Naive thymus-derived CD4-positive, alpha-beta T cell (primary cell): ENCODE data around the gene ALDH3B1. TPM values are rescaled to one million over a fixed set of nuclear protein-coding genes. Genes with fewer than 3 reads are reported as not detected.

Experiments
- ATAC-seq: fragments of 150-1000 bp; cut with Tn5 transposase; 2 replicates; pipeline ENCODE4 v1.10.0; 2021; ENCODE audit warnings: mild to moderate bottlenecking, moderate library complexity
- CTCF ChIA-PET: fragments of 350-600 bp; sonication (Branson Sonifier 250); formaldehyde crosslinking; loops from one replicate; lab custom pipeline; 2021; ENCODE audit warnings: antibody characterized with exemption; lab: Charles Lee
- POLR2A ChIA-PET: fragments of 350-600 bp; sonication (Branson Sonifier 250); formaldehyde crosslinking; loops from one replicate; lab custom pipeline; 2021; ENCODE audit warnings: antibody characterized with exemption, inconsistent platforms; lab: Charles Lee
- DNase-seq, 9 donors: peaks; one replicate each; pipeline versions ENCODE4 v3.0.0 to v3.0.0-alpha.2; 2020 to 2022; ENCODE audit warnings: mixed read lengths in 1 of 9
- H3K27ac ChIP-seq: one replicate; pipeline ENCODE4 v1.7.0; 2013; ENCODE audit warnings: mild to moderate bottlenecking, low read depth, low read length, moderate library complexity
- H3K27me3 ChIP-seq, 2 donors: one replicate each; pipeline ENCODE4 v1.7.0; 2013; ENCODE audit warnings: low read length in 2 of 2, mild to moderate bottlenecking in 2 of 2, moderate library complexity in 2 of 2; ENCODE audit not compliant: control insufficient read depth in 2 of 2, insufficient read depth in 2 of 2
- H3K36me3 ChIP-seq, 3 experiments: 1 replicate in 2 of 3; 2 replicates in 1 of 3; pipeline ENCODE4 v1.7.0; 2013; ENCODE audit warnings: low read length in 3 of 3, mild to moderate bottlenecking in 3 of 3, moderate library complexity in 1 of 3; ENCODE audit not compliant: insufficient read depth in 3 of 3, control insufficient read depth in 2 of 3
- H3K4me1 ChIP-seq, 2 donors: one replicate each; pipeline ENCODE4 v1.7.0; 2013; ENCODE audit warnings: low read length in 2 of 2, mild to moderate bottlenecking in 2 of 2, moderate library complexity in 1 of 2; ENCODE audit not compliant: control insufficient read depth in 2 of 2, insufficient read depth in 2 of 2
- H3K4me3 ChIP-seq: 2 replicates; pipeline ENCODE4 v1.7.0; 2013; ENCODE audit warnings: mild to moderate bottlenecking, low read length
- H3K9me3 ChIP-seq, 3 experiments: 1 replicate in 2 of 3; 2 replicates in 1 of 3; pipeline ENCODE4 v1.7.0; 2013; ENCODE audit warnings: low read length in 3 of 3; ENCODE audit not compliant: control insufficient read depth in 2 of 3
- H3K27ac Mint-ChIP-seq, 9 donors: one replicate each; pipeline ENCODE4 v1.8.0; 2020 to 2022; ENCODE audit warnings: mixed read lengths in 9 of 9, mild to moderate bottlenecking in 8 of 9, moderate library complexity in 5 of 9, inconsistent platforms in 2 of 9
- H3K27me3 Mint-ChIP-seq, 5 donors: one replicate each; pipeline ENCODE4 v1.8.0; 2021 to 2022; ENCODE audit warnings: mixed read lengths in 5 of 5, mild to moderate bottlenecking in 1 of 5
- H3K36me3 Mint-ChIP-seq, 5 donors: one replicate each; pipeline ENCODE4 v1.8.0; 2020 to 2022; ENCODE audit warnings: mixed read lengths in 5 of 5, mild to moderate bottlenecking in 3 of 5, inconsistent platforms in 1 of 5
- H3K4me1 Mint-ChIP-seq, 7 donors: one replicate each; pipeline ENCODE4 v1.8.0; 2020 to 2022; ENCODE audit warnings: mixed read lengths in 7 of 7, mild to moderate bottlenecking in 3 of 7, inconsistent platforms in 1 of 7
- H3K4me3 Mint-ChIP-seq, 10 donors: one replicate each; pipeline ENCODE4 v1.8.0; 2020 to 2022; ENCODE audit warnings: mild to moderate bottlenecking in 10 of 10, mixed read lengths in 10 of 10, moderate library complexity in 6 of 10, inconsistent platforms in 2 of 10
- H3K9me3 Mint-ChIP-seq, 11 donors: one replicate each; pipeline ENCODE4 v1.8.0; 2020 to 2022; ENCODE audit warnings: mixed read lengths in 11 of 11, mild to moderate bottlenecking in 4 of 11, inconsistent platforms in 1 of 11, moderate library complexity in 1 of 11
- intact Hi-C, 2 donors: fragments of 100-400 bp; cut with micrococcal nuclease; formaldehyde crosslinking; loops; one replicate each; pipeline ENCODE4 v1.15.1; 2023
- polyA plus RNA-seq, 2 donors: library from polyadenylated mRNA; unstranded; fragments of 300-500 nt; fragmentation: Illumina TruSeq; gene quantifications; one replicate each; pipeline ENCODE4 v1.2.3, GENCODE V29; 2021
- total RNA-seq, 6 experiments: library from RNA in 5 of 6; stranded (reverse) in 5 of 6; gene quantifications; 1 replicate in 5 of 6; 2 replicates in 1 of 6; pipeline ENCODE4 v1.2.3 and lab custom pipeline; 2021 to 2026

Gene ALDH3B1
- total and polyA plus RNA-seq, 7 experiments from 2014 or later, result 0.05 to 29.5 (median 0.67) TPM; not detected in 2

- CTCF ChIA-PET, result interaction anchor here (0.7 kb wide), 1 partner anchor 33 kb away, joined by 3 read pairs; no protein-coding TSS in a partner anchor
- no peak for ATAC-seq
- no peaks in the 10 kb centered on the region for H3K27me3 ChIP-seq
- DNase-seq, result no peak
- no peak overlapping the region for H3K27ac Mint-ChIP-seq
- H3K36me3 ChIP-seq, result peaks cover 0 to 97% (median 13%) of the 10 kb centered on the region in 3 experiments
- no peaks in the 10 kb centered on the region for H3K27me3 Mint-ChIP-seq
- no peak overlapping the region for H3K27ac ChIP-seq
- H3K4me3 ChIP-seq, result no peak overlapping the region
- no peaks in the 10 kb centered on the region for H3K4me1 ChIP-seq
- H3K9me3 ChIP-seq, result no peaks in the 10 kb centered on the region
- POLR2A ChIA-PET, result no interaction called here
- H3K4me1 Mint-ChIP-seq, result no peaks in the 10 kb centered on the region
- no peak overlapping the region for H3K4me3 Mint-ChIP-seq
- intact Hi-C loops, result no loop called here
- peaks cover 0 to 4% (median 0%) of the 10 kb centered on the region in 5 donors for H3K36me3 Mint-ChIP-seq
- no peaks in the 10 kb centered on the region for H3K9me3 Mint-ChIP-seq
Observed at GRCh38 chr11:68047437-68048290, 37.5 kb downstream of the ALDH3B1 start.

- no peaks in the 10 kb centered on the region for H3K9me3 ChIP-seq
- H3K27ac Mint-ChIP-seq, result no peak overlapping the region
- DNase-seq (no peak), ATAC-seq (no peak)
- no peaks in the 10 kb centered on the region for H3K9me3 Mint-ChIP-seq
- H3K4me3 ChIP-seq, result no peak overlapping the region
- H3K4me1 Mint-ChIP-seq, result no peaks in the 10 kb centered on the region
- no peak overlapping the region for H3K27ac ChIP-seq
- ChIA-PET CTCF (no interaction called here), POLR2A (no interaction called here)
- H3K36me3 Mint-ChIP-seq, result peaks cover 0 to 4% (median 0%) of the 10 kb centered on the region in 5 donors
- no peaks in the 10 kb centered on the region for H3K27me3 Mint-ChIP-seq
- no peaks in the 10 kb centered on the region for H3K27me3 ChIP-seq
- no peak overlapping the region for H3K4me3 Mint-ChIP-seq
- intact Hi-C loops, result no loop called here
- H3K36me3 ChIP-seq, result peaks cover 0 to 91% (median 13%) of the 10 kb centered on the region in 3 experiments
- H3K4me1 ChIP-seq, result no peaks in the 10 kb centered on the region
Observed at GRCh38 chr11:68048681-68049508, 38.8 kb downstream of the ALDH3B1 start.

- Mint-ChIP-seq H3K4me3 (no peak overlapping the region), H3K27me3 (no peaks in the 10 kb centered on the region), H3K36me3 (peaks cover 0 to 4% (median 0%) of the 10 kb centered on the region in 5 donors), H3K4me1 (no peaks in the 10 kb centered on the region), H3K9me3 (no peaks in the 10 kb centered on the region), H3K27ac (no peak overlapping the region)
- intact Hi-C loops, result no loop called here
- H3K4me3 ChIP-seq, result no peak overlapping the region
- ChIA-PET CTCF (no interaction called here), POLR2A (interaction anchor here (1.0 kb wide), 1 partner anchor 9 kb away, joined by 3 read pairs; no protein-coding TSS in a partner anchor)
- no peaks in the 10 kb centered on the region for H3K4me1 ChIP-seq
- ATAC-seq, result no peak
- no peaks in the 10 kb centered on the region for H3K9me3 ChIP-seq
- no peaks in the 10 kb centered on the region for H3K27me3 ChIP-seq
- no peak overlapping the region for H3K27ac ChIP-seq
- DNase-seq, result no peak
- peaks cover 0 to 83% (median 13%) of the 10 kb centered on the region in 3 experiments for H3K36me3 ChIP-seq
Observed at GRCh38 chr11:68049509-68050370, 39.6 kb downstream of the ALDH3B1 start.

GRCh38 chr11:68050371-68050841 is 40.3 kb downstream of the ALDH3B1 start:
- H3K27me3 ChIP-seq, result no peaks in the 10 kb centered on the region
- no peaks in the 10 kb centered on the region for H3K9me3 ChIP-seq
- Mint-ChIP-seq H3K27ac (peak overlapping the region in 2 of 9 donors; percentile 4 to 28), H3K9me3 (no peaks in the 10 kb centered on the region), H3K36me3 (peaks cover 0 to 4% (median 0%) of the 10 kb centered on the region in 5 donors), H3K4me1 (no peaks in the 10 kb centered on the region), H3K27me3 (no peaks in the 10 kb centered on the region), H3K4me3 (no peak overlapping the region)
- H3K4me3 ChIP-seq, result no peak overlapping the region
- H3K4me1 ChIP-seq, result no peaks in the 10 kb centered on the region
- ChIA-PET POLR2A (interaction anchor here (1.0 kb wide), 1 partner anchor 10 kb away, joined by 3 read pairs; no protein-coding TSS in a partner anchor), CTCF (no interaction called here)
- no peak for ATAC-seq
- no peak for DNase-seq
- no peak overlapping the region for H3K27ac ChIP-seq
- intact Hi-C loops, result no loop called here
- peaks cover 0 to 76% (median 13%) of the 10 kb centered on the region in 3 experiments for H3K36me3 ChIP-seq

- ChIA-PET CTCF (no interaction called here), POLR2A (no interaction called here)
- Histone ChIP-seq H3K27me3 (no peaks in the 10 kb centered on the region), H3K4me3 (no peak overlapping the region), H3K4me1 (no peaks in the 10 kb centered on the region), H3K9me3 (no peaks in the 10 kb centered on the region), H3K36me3 (peaks cover 0 to 66% (median 13%) of the 10 kb centered on the region in 3 experiments), H3K27ac (no peak overlapping the region)
- peak overlapping the region in 4 of 9 donors; percentile 28 to 82 (median 62) for H3K27ac Mint-ChIP-seq
- intact Hi-C loops, result no loop called here
- H3K4me1 Mint-ChIP-seq, result peaks cover 0 to 4% (median 0%) of the 10 kb centered on the region in 7 donors
- DNase-seq (no peak), ATAC-seq (no peak)
- H3K27me3 Mint-ChIP-seq, result no peaks in the 10 kb centered on the region
- no peaks in the 10 kb centered on the region for H3K9me3 Mint-ChIP-seq
- H3K4me3 Mint-ChIP-seq, result no peak overlapping the region
- peaks cover 0 to 4% (median 0%) of the 10 kb centered on the region in 5 donors for H3K36me3 Mint-ChIP-seq
Observed at GRCh38 chr11:68051191-68052136, 41.3 kb downstream of the ALDH3B1 start.
